HEK293T (cell line): ENCODE measurements around the gene ARMC7.

ENCODE experiments used
- CTCF ChIA-PET: fragments of 350-600 bp; formaldehyde crosslinking; extraction: SDS; loops from one replicate; lab custom pipeline; 2021; ENCODE audit warnings: antibody characterized with exemption, inconsistent platforms; lab: Yijun Ruan, JAX
- POLR2A ChIA-PET: fragments of 350-600 bp; formaldehyde crosslinking; extraction: SDS; loops from one replicate; lab custom pipeline; 2020; ENCODE audit warnings: antibody characterized with exemption, inconsistent platforms; lab: Yijun Ruan, JAX
- DNase-seq: peaks from one replicate; pipeline ENCODE4 v3.0.0; 2012; ENCODE audit warnings: mixed read lengths; ENCODE audit errors: extremely low spot score
- ARNT ChIP-seq: fragments of 450-650 bp; IDR thresholded peaks from 2 replicates; pipeline ENCODE4 v1.6.1; 2017; ENCODE audit warnings: mild to moderate bottlenecking
- BHLHE40 ChIP-seq: fragments of 450-650 bp; IDR thresholded peaks from 2 replicates; pipeline ENCODE4 v1.6.1; 2016; ENCODE audit warnings: mild to moderate bottlenecking, moderate library complexity, borderline replicate concordance
- CTBP1 ChIP-seq: fragments of 450-650 bp; IDR thresholded peaks from 2 replicates; pipeline ENCODE4 v1.6.1; 2016; ENCODE audit warnings: borderline replicate concordance
- ELF4 ChIP-seq: fragments of 450-650 bp; IDR thresholded peaks from 2 replicates; pipeline ENCODE4 v1.6.1; 2017; ENCODE audit warnings: antibody characterized with exemption
- FOXA1 ChIP-seq: fragments of 450-650 bp; IDR thresholded peaks from 2 replicates; pipeline ENCODE4 v1.6.1; 2016; ENCODE audit warnings: mild to moderate bottlenecking
- FOXK2 ChIP-seq: fragments of 450-650 bp; IDR thresholded peaks from 2 replicates; pipeline ENCODE4 v1.6.1; 2016; ENCODE audit warnings: mild to moderate bottlenecking
- FOXM1 ChIP-seq: fragments of 450-650 bp; IDR thresholded peaks from 2 replicates; pipeline ENCODE4 v1.6.1; 2017; ENCODE audit warnings: mild to moderate bottlenecking, borderline replicate concordance
- HDGF ChIP-seq: fragments of 450-650 bp; IDR thresholded peaks from 2 replicates; pipeline ENCODE4 v1.6.1; 2017; ENCODE audit warnings: antibody characterized with exemption, borderline replicate concordance
- L3MBTL2 ChIP-seq: fragments of 450-650 bp; conservative IDR thresholded peaks from 2 replicates; pipeline ENCODE4 v1.6.1; 2016; ENCODE audit warnings: mild to moderate bottlenecking
- LEF1 ChIP-seq: fragments of 450-650 bp; IDR thresholded peaks from 2 replicates; pipeline ENCODE4 v1.6.1; 2017; ENCODE audit warnings: mild to moderate bottlenecking, borderline replicate concordance
- NFRKB ChIP-seq: fragments of 450-650 bp; IDR thresholded peaks from 2 replicates; pipeline ENCODE4 v1.6.1; 2016; ENCODE audit warnings: mild to moderate bottlenecking, moderate library complexity
- PKNOX1 ChIP-seq: fragments of 450-650 bp; IDR thresholded peaks from 2 replicates; pipeline ENCODE4 v1.6.1; 2016
- SP1 ChIP-seq: fragments of 450-650 bp; IDR thresholded peaks from 2 replicates; pipeline ENCODE4 v1.6.1; 2017
- SUZ12 ChIP-seq: fragments of 450-650 bp; IDR thresholded peaks from 2 replicates; pipeline ENCODE4 v1.6.1; 2016; ENCODE audit warnings: mild to moderate bottlenecking
- TARDBP ChIP-seq: fragments of 450-650 bp; IDR thresholded peaks from 2 replicates; pipeline ENCODE4 v1.6.1; 2016
- ZNF384 ChIP-seq: fragments of 450-650 bp; IDR thresholded peaks from 2 replicates; pipeline ENCODE4 v1.6.1; 2016

Gene ARMC7

GRCh38 chr17:75168998-75169397 is 59.2 kb downstream of the ARMC7 start:
- POLR2A ChIA-PET = interaction anchor here (0.9 kb wide), 2 partner anchors 38 to 55 kb away, joined by 3 to 4 read pairs; partner anchors contain the start of gene NT5C
- CTCF ChIA-PET = interaction anchor here (0.6 kb wide), 1 partner anchor 287 kb away, joined by 3 read pairs; no protein-coding TSS in a partner anchor
- TF ChIP-seq HDGF (no peak), CTBP1 (no peak), PKNOX1 (no peak), TARDBP (no peak), LEF1 (no peak), L3MBTL2 (no peak), FOXK2 (no peak), ARNT (no peak), FOXA1 (no peak), SP1 (no peak), ZNF384 (no peak), ELF4 (no peak), SUZ12 (no peak), BHLHE40 (no peak), FOXM1 (no peak), NFRKB (no peak)
- DNase-seq = no peak

GRCh38 chr17:75173526-75173925 is 63.8 kb downstream of the ARMC7 start:
- TF ChIP-seq CTBP1 (no peak), LEF1 (no peak), L3MBTL2 (no peak), SP1 (no peak), TARDBP (no peak), FOXK2 (no peak)
- POLR2A ChIA-PET = interaction anchor here (1.2 to 1.4 kb wide), 2 partner anchors 9 to 23 kb away, joined by 3 read pairs; no protein-coding TSS in a partner anchor
- CTCF ChIA-PET = interaction anchor here (0.7 to 1.4 kb wide), 2 partner anchors 28 kb away, joined by 3 to 10 read pairs; no protein-coding TSS in a partner anchor
- DNase-seq = no peak

- POLR2A ChIA-PET = interaction anchor here (0.6 to 0.8 kb wide), 2 partner anchors 45 to 805 kb away, joined by 3 read pairs; no protein-coding TSS in a partner anchor
- TF ChIP-seq L3MBTL2 = no peak
- no peak for TF ChIP-seq FOXM1
- TF ChIP-seq ARNT = no peak
- no peak for TF ChIP-seq FOXA1
- no peak for TF ChIP-seq TARDBP
- TF ChIP-seq CTBP1 = no peak
- no peak for TF ChIP-seq LEF1
- no peak for TF ChIP-seq ELF4
- no peak for TF ChIP-seq FOXK2
- TF ChIP-seq NFRKB = no peak
- TF ChIP-seq PKNOX1 = no peak
- no peak for TF ChIP-seq SUZ12
- no peak for DNase-seq
- CTCF ChIA-PET = no interaction called here
Observed at GRCh38 chr17:75174996-75175395, 65.2 kb downstream of the ARMC7 start.

- ChIA-PET POLR2A (interaction anchor here (0.5 kb wide), 1 partner anchor 8 kb away, joined by 4 read pairs; no protein-coding TSS in a partner anchor), CTCF (no interaction called here)
- TF ChIP-seq HDGF (no peak), L3MBTL2 (no peak), ELF4 (no peak), ZNF384 (no peak), SUZ12 (no peak), FOXM1 (no peak), PKNOX1 (no peak), ARNT (no peak), FOXK2 (no peak), BHLHE40 (no peak), SP1 (no peak), LEF1 (no peak), CTBP1 (no peak)
- DNase-seq = no peak
Observed at GRCh38 chr17:75176625-75177024, 66.9 kb downstream of the ARMC7 start.

- POLR2A ChIA-PET = no interaction called here
- TF ChIP-seq FOXM1 (no peak), LEF1 (no peak), ELF4 (no peak), PKNOX1 (no peak), SP1 (no peak), BHLHE40 (no peak), ARNT (no peak), TARDBP (no peak), CTBP1 (no peak)
- no peak for DNase-seq
- CTCF ChIA-PET = no interaction called here
Observed at GRCh38 chr17:75178453-75178852, 68.7 kb downstream of the ARMC7 start.
